G401.6 (cell line): ENCODE data around the gene GPN1.
"Not testable (repeated sequence)": the region's sequence is repeated elsewhere in the genome, so short reads cannot be mapped to it uniquely, and the experiment has no call there.

Experiments used
- FAIRE-seq: peaks from 2 replicates; lab custom pipeline; 2012; peaks lifted over from hg19 to GRCh38; lab: Jason Lieb, UNC

GPN1 gene

GRCh38 chr2:27627963-27628766, 685 bp upstream of the GPN1 start:
- FAIRE-seq = peak; percentile 33

- not testable (repeated sequence) for FAIRE-seq
These were observed 1.4 kb downstream of the GPN1 start for GRCh38 chr2:27630257-27630656.

GRCh38 chr2:27634291-27634690, 5.4 kb downstream of the GPN1 start:
- no peak for FAIRE-seq

- FAIRE-seq = no peak
These were observed 7.9 kb downstream of the GPN1 start for GRCh38 chr2:27636766-27637165.

- FAIRE-seq = no peak
These were observed 9.3 kb downstream of the GPN1 start for GRCh38 chr2:27638037-27638637.

GRCh38 chr2:27638709-27639108, 9.9 kb downstream of the GPN1 start:
- no peak for FAIRE-seq

- no peak for FAIRE-seq
These were observed 11.9 kb downstream of the GPN1 start for GRCh38 chr2:27640722-27641245.

- no peak for FAIRE-seq
These were observed 16.3 kb downstream of the GPN1 start for GRCh38 chr2:27645197-27645596.

GRCh38 chr2:27647289-27647688, 18.4 kb downstream of the GPN1 start:
- FAIRE-seq = no peak

GRCh38 chr2:27647737-27648136, 18.9 kb downstream of the GPN1 start:
- FAIRE-seq = no peak

- no peak for FAIRE-seq
These were observed 22.2 kb downstream of the GPN1 start for GRCh38 chr2:27651056-27651455.

- no peak for FAIRE-seq
These were observed 23.5 kb downstream of the GPN1 start for GRCh38 chr2:27652341-27652740.

GRCh38 chr2:27652790-27653189, 23.9 kb downstream of the GPN1 start:
- no peak for FAIRE-seq

- no peak for FAIRE-seq
These were observed 24.5 kb downstream of the GPN1 start for GRCh38 chr2:27653397-27653796.

- no peak for FAIRE-seq
These were observed 26.5 kb downstream of the GPN1 start for GRCh38 chr2:27655155-27655951.

GRCh38 chr2:27661371-27661770, 32.5 kb downstream of the GPN1 start:
- FAIRE-seq = no peak

- peak; percentile 58 for FAIRE-seq
These were observed 34.7 kb downstream of the GPN1 start, which contains the start of the genes SLC4A1AP and SUPT7L for GRCh38 chr2:27663285-27664153. Gene SLC4A1AP (plus strand): TSS chr2:27663889. CDS start chr2:27663915, 26 bp downstream. Gene SUPT7L (minus strand): TSS chr2:27663614. CDS start chr2:27662192, 1,422 bp downstream.

GRCh38 chr2:27664154-27664574, 35.3 kb downstream of the GPN1 start:
- FAIRE-seq = no peak

GRCh38 chr2:27664622-27665363, 35.9 kb downstream of the GPN1 start:
- no peak for FAIRE-seq

GRCh38 chr2:27667446-27667845, 38.6 kb downstream of the GPN1 start:
- FAIRE-seq = no peak

GRCh38 chr2:27671235-27671634, 42.4 kb downstream of the GPN1 start:
- FAIRE-seq = no peak
